Ectodermal cell (in vitro differentiated cells): ENCODE measurements around the gene BSDC1.
"Not testable (repeated sequence)": the region's sequence is repeated elsewhere in the genome, so short reads cannot be mapped to it uniquely, and the experiment has no call there.

Source experiments
- H3K27ac ChIP-seq: 2 replicates; pipeline ENCODE4 v1.7.0; 2013; ENCODE audit warnings: mild to moderate bottlenecking, low read depth, low read length; ENCODE audit not compliant: insufficient read depth, poor library complexity, severe bottlenecking
- H3K27me3 ChIP-seq: 2 replicates; pipeline ENCODE4 v1.7.0; 2013; ENCODE audit warnings: mild to moderate bottlenecking, low read length; ENCODE audit not compliant: insufficient read depth, control insufficient read depth, poor library complexity, severe bottlenecking
- H3K36me3 ChIP-seq: one replicate; pipeline ENCODE4 v1.7.0; 2013; ENCODE audit warnings: low read length; ENCODE audit not compliant: control insufficient read depth, insufficient read depth
- H3K4me1 ChIP-seq: one replicate; pipeline ENCODE4 v1.7.0; 2013; ENCODE audit warnings: low read length; ENCODE audit not compliant: control insufficient read depth, insufficient read depth
- H3K4me3 ChIP-seq: 2 replicates; pipeline ENCODE4 v1.7.0; 2013; ENCODE audit warnings: low read depth, low read length, control low read depth; ENCODE audit not compliant: insufficient read depth
- H3K9me3 ChIP-seq: 2 replicates; pipeline ENCODE4 v1.7.0; 2013; ENCODE audit warnings: mild to moderate bottlenecking, low read length, moderate library complexity; ENCODE audit not compliant: control insufficient read depth
- WGBS, 2 experiments: methylation state at CpG; one replicate each; pipeline ENCODE4 v1.1.7; 2013; ENCODE audit warnings: missing lambda C conversion rate in 2 of 2; 5-methylcytosine and 5-hydroxymethylcytosine counted together

The BSDC1 gene

GRCh38 chr1:32358435-32358834 lies 35.8 kb downstream of the BSDC1 start:
- H3K4me1 ChIP-seq = peaks cover 4% of the 10 kb centered on the region
- no peak overlapping the region for H3K4me3 ChIP-seq
- H3K27me3 ChIP-seq = peaks cover 28% of the 10 kb centered on the region
- 85 to 88% methylated on average over 3 of the region's 3 CpGs for WGBS, 2 experiments
- H3K9me3 ChIP-seq = no peaks in the 10 kb centered on the region
- H3K36me3 ChIP-seq = no peaks in the 10 kb centered on the region
- H3K27ac ChIP-seq = no peak overlapping the region

- Histone ChIP-seq H3K4me1 (peaks cover 8% of the 10 kb centered on the region), H3K27ac (no peak overlapping the region), H3K36me3 (no peaks in the 10 kb centered on the region), H3K9me3 (no peaks in the 10 kb centered on the region), H3K4me3 (no peak overlapping the region), H3K27me3 (peaks cover 25% of the 10 kb centered on the region)
- WGBS, 2 experiments = 88 to 90% methylated on average over 6 of the region's 6 CpGs
Observed at GRCh38 chr1:32357614-32358013, 36.6 kb downstream of the BSDC1 start.

GRCh38 chr1:32356478-32356877 lies 37.8 kb downstream of the BSDC1 start:
- Histone ChIP-seq H3K9me3 (no peaks in the 10 kb centered on the region), H3K36me3 (no peaks in the 10 kb centered on the region), H3K27me3 (peaks cover 14% of the 10 kb centered on the region), H3K4me1 (peaks cover 11% of the 10 kb centered on the region), H3K4me3 (no peak overlapping the region), H3K27ac (no peak overlapping the region)
- WGBS, 2 experiments = 91 to 93% methylated on average over 1 of the region's 1 CpG

- not testable (repeated sequence) for H3K36me3 ChIP-seq, H3K27me3 ChIP-seq, H3K9me3 ChIP-seq, H3K27ac ChIP-seq, H3K4me3 ChIP-seq
- H3K4me1 ChIP-seq = peaks cover 11% of the 10 kb centered on the region
- WGBS, 2 experiments = 86 to 91% methylated on average over 6 of the region's 6 CpGs
Observed at GRCh38 chr1:32355778-32356177, 38.5 kb downstream of the BSDC1 start.

- Histone ChIP-seq H3K36me3 (no peaks in the 10 kb centered on the region), H3K27ac (no peak overlapping the region), H3K4me3 (no peak overlapping the region), H3K4me1 (peaks cover 11% of the 10 kb centered on the region), H3K27me3 (peaks cover 10% of the 10 kb centered on the region), H3K9me3 (peaks cover 4% of the 10 kb centered on the region)
- WGBS, 2 experiments = 62% methylated on average over 2 of the region's 2 CpGs
Observed at GRCh38 chr1:32353886-32354570, 40.2 kb downstream of the BSDC1 start.

- Histone ChIP-seq H3K36me3 (no peaks in the 10 kb centered on the region), H3K9me3 (peaks cover 4% of the 10 kb centered on the region), H3K4me3 (no peak overlapping the region), H3K27me3 (peaks cover 10% of the 10 kb centered on the region), H3K27ac (no peak overlapping the region), H3K4me1 (peaks cover 11% of the 10 kb centered on the region)
- 83 to 89% methylated on average over 2 of the region's 2 CpGs for WGBS, 2 experiments
Observed at GRCh38 chr1:32353431-32353830, 40.8 kb downstream of the BSDC1 start.

GRCh38 chr1:32352831-32353383 lies 41.3 kb downstream of the BSDC1 start:
- 87 to 88% methylated on average over 2 of the region's 2 CpGs for WGBS, 2 experiments

GRCh38 chr1:32352239-32352745 lies 41.9 kb downstream of the BSDC1 start:
- peaks cover 11% of the 10 kb centered on the region for H3K4me1 ChIP-seq
- no peak overlapping the region for H3K27ac ChIP-seq
- peak overlapping the region; percentile 69 for H3K4me3 ChIP-seq
- H3K36me3 ChIP-seq = no peaks in the 10 kb centered on the region
- peaks cover 10% of the 10 kb centered on the region for H3K27me3 ChIP-seq
- peaks cover 4% of the 10 kb centered on the region for H3K9me3 ChIP-seq
- 60 to 64% methylated on average over 8 of the region's 8 CpGs for WGBS, 2 experiments

More at GRCh38 chr1:32352831-32353383, 41.3 kb downstream of the BSDC1 start:
- H3K36me3 ChIP-seq = no peaks in the 10 kb centered on the region
- peaks cover 4% of the 10 kb centered on the region for H3K9me3 ChIP-seq
- peaks cover 11% of the 10 kb centered on the region for H3K4me1 ChIP-seq
- peaks cover 10% of the 10 kb centered on the region for H3K27me3 ChIP-seq
- H3K27ac ChIP-seq = no peak overlapping the region
- H3K4me3 ChIP-seq = no peak overlapping the region

- H3K27me3 ChIP-seq = peaks cover 10% of the 10 kb centered on the region
- no peaks in the 10 kb centered on the region for H3K36me3 ChIP-seq
- peaks cover 11% of the 10 kb centered on the region for H3K4me1 ChIP-seq
- H3K9me3 ChIP-seq = peaks cover 4% of the 10 kb centered on the region
- peak overlapping the region; percentile 77 for H3K27ac ChIP-seq
- 2 to 3% methylated on average over 74 to 75 of the region's 75 CpGs for WGBS, 2 experiments
- H3K4me3 ChIP-seq = peak overlapping the region; percentile 69
Observed at GRCh38 chr1:32351399-32352238, 42.6 kb downstream of the BSDC1 start.
